H1 (cell line): ENCODE results near the gene SLC1A2. TPM values are rescaled to one million over a fixed set of nuclear protein-coding genes. Genes with fewer than 3 reads are reported as not detected.

ENCODE experiments used
- CTCF ChIA-PET: fragments of 300-600 bp; sonication (Branson Sonifier 250); formaldehyde crosslinking; loops from one replicate; lab custom pipeline; 2021; ENCODE audit not compliant: partially characterized antibody; lab: Charles Lee
- POLR2A ChIA-PET: fragments of 300-600 bp; sonication (Branson Sonifier 250); formaldehyde crosslinking; loops from one replicate; lab custom pipeline; 2021; ENCODE audit warnings: inconsistent platforms; ENCODE audit not compliant: partially characterized antibody; lab: Charles Lee
- DNase-seq, 2 experiments: peaks; one replicate each; pipeline versions ENCODE4 v3.0.0 to v3.0.0-alpha.2; 2010 to 2022; ENCODE audit warnings: low spot score in 2 of 2, low read depth in 1 of 2, mixed read lengths in 1 of 2
- FAIRE-seq: peaks from 2 replicates; lab custom pipeline; 2011; peaks lifted over from hg19 to GRCh38; lab: Jason Lieb, UNC
- H2AFZ ChIP-seq: 2 replicates; pipeline ENCODE4 v1.8.1; 2012; ENCODE audit warnings: low read length, inconsistent platforms
- H2AK5ac ChIP-seq: 2 replicates; pipeline ENCODE4 v1.6.1; 2013; ENCODE audit warnings: low read depth, low read length
- H2BK120ac ChIP-seq: replicated peaks from 2 replicates; pipeline ENCODE3; 2013; ENCODE audit warnings: low read depth, low read length, inconsistent platforms
- H2BK12ac ChIP-seq: 2 replicates; pipeline ENCODE4 v1.6.1; 2013; ENCODE audit warnings: low read depth, low read length
- H2BK15ac ChIP-seq: 2 replicates; pipeline ENCODE4 v1.6.1; 2013; ENCODE audit warnings: low read length
- H2BK20ac ChIP-seq: 2 replicates; pipeline ENCODE4 v1.6.1; 2013; ENCODE audit warnings: low read length
- H2BK5ac ChIP-seq: 2 replicates; pipeline ENCODE4 v1.6.1; 2013; ENCODE audit warnings: low read depth, low read length
- H3K14ac ChIP-seq: 2 replicates; pipeline ENCODE4 v1.6.1; 2013; ENCODE audit warnings: inconsistent platforms; ENCODE audit not compliant: insufficient read length
- H3K18ac ChIP-seq: 2 replicates; pipeline ENCODE4 v1.6.1; 2013; ENCODE audit warnings: low read length; ENCODE audit errors: extremely low read depth
- H3K23ac ChIP-seq: 2 replicates; pipeline ENCODE4 v1.6.1; 2013; ENCODE audit warnings: inconsistent platforms; ENCODE audit not compliant: insufficient read length
- H3K23me2 ChIP-seq: 2 replicates; pipeline ENCODE4 v1.6.1; 2013; ENCODE audit warnings: low read depth, low read length
- H3K27ac ChIP-seq: 2 replicates; pipeline ENCODE4 v1.6.1; 2011; ENCODE audit warnings: low read depth, low read length, inconsistent platforms
- H3K27me3 ChIP-seq, 4 experiments: replicated peaks in 1 of 4; 1 replicate in 1 of 4; 2 replicates in 3 of 4; pipeline versions ENCODE4 v1.6.1 to v1.8.1; 2011 to 2013; ENCODE audit warnings: low read length in 3 of 4, mild to moderate bottlenecking in 3 of 4, inconsistent platforms in 2 of 4, mixed read lengths in 2 of 4, moderate library complexity in 1 of 4; ENCODE audit not compliant: control insufficient read depth in 3 of 4, insufficient read depth in 3 of 4; ENCODE audit errors: extremely low read depth in 1 of 4
- H3K36me3 ChIP-seq, 4 experiments: 2 replicates each; pipeline versions ENCODE4 v1.6.1 to v1.8.1; 2011 to 2013; ENCODE audit warnings: mild to moderate bottlenecking in 4 of 4, low read length in 3 of 4, moderate library complexity in 2 of 4, control low read depth in 1 of 4, inconsistent platforms in 1 of 4; ENCODE audit not compliant: insufficient read depth in 4 of 4, control insufficient read depth in 2 of 4
- H3K4ac ChIP-seq: replicated peaks from 2 replicates; pipeline ENCODE3; 2013; ENCODE audit warnings: low read length, low read depth, mixed read lengths, inconsistent platforms; ENCODE audit not compliant: insufficient read length
- H3K4me1 ChIP-seq, 4 experiments: replicated peaks in 1 of 4; 1 replicate in 1 of 4; 2 replicates in 3 of 4; pipeline versions ENCODE4 v1.6.1 to v1.8.1; 2011 to 2013; ENCODE audit warnings: low read length in 3 of 4, inconsistent platforms in 2 of 4, mixed read lengths in 1 of 4; ENCODE audit not compliant: insufficient read depth in 4 of 4, control insufficient read depth in 3 of 4
- H3K4me2 ChIP-seq, 2 experiments: 2 replicates each; pipeline versions ENCODE4 v1.6.1 to v1.8.1; 2011 to 2013; ENCODE audit warnings: low read depth in 2 of 2, low read length in 2 of 2, control low read depth in 1 of 2, inconsistent platforms in 1 of 2, mild to moderate bottlenecking in 1 of 2; ENCODE audit not compliant: insufficient read depth in 1 of 2
- H3K4me3 ChIP-seq, 4 experiments: fragments of 200-600, 300-600 bp in 1 of 4; sonication (generic), shearing (Covaris generic), sonication (Bioruptor Twin) in 1 of 4; 2 replicates each; pipeline versions ENCODE4 v1.5.1 to v1.8.1; 2011 to 2016; ENCODE audit warnings: low read length in 4 of 4, low read depth in 3 of 4, control low read depth in 2 of 4, inconsistent platforms in 2 of 4, mild to moderate bottlenecking in 2 of 4, mixed read lengths in 1 of 4, moderate library complexity in 1 of 4; ENCODE audit not compliant: insufficient read depth in 2 of 4; ENCODE audit errors: extremely low read depth in 1 of 4
- H3K56ac ChIP-seq: replicated peaks from 2 replicates; pipeline ENCODE3; 2013; ENCODE audit warnings: low read depth, mild to moderate bottlenecking, mixed read lengths, low read length, inconsistent platforms; ENCODE audit not compliant: insufficient read length
- H3K79me1 ChIP-seq: 2 replicates; pipeline ENCODE4 v1.6.1; 2013; ENCODE audit warnings: low read depth, low read length, control low read depth
- H3K79me2 ChIP-seq, 2 experiments: 2 replicates each; pipeline versions ENCODE4 v1.6.1 to v1.8.1; 2012 to 2013; ENCODE audit warnings: low read length in 2 of 2, mild to moderate bottlenecking in 2 of 2, inconsistent platforms in 1 of 2; ENCODE audit not compliant: insufficient read depth in 2 of 2, control insufficient read depth in 1 of 2
- H3K9ac ChIP-seq, 4 experiments: replicated peaks in 1 of 4; 1 replicate in 1 of 4; 2 replicates in 3 of 4; pipeline versions ENCODE4 v1.6.1 to v1.8.1; 2011 to 2013; ENCODE audit warnings: low read depth in 3 of 4, low read length in 3 of 4, control low read depth in 2 of 4, mild to moderate bottlenecking in 2 of 4, moderate library complexity in 2 of 4, inconsistent platforms in 1 of 4; ENCODE audit errors: extremely low read depth in 1 of 4
- H3K9me3 ChIP-seq, 2 experiments: 2 replicates each; pipeline versions ENCODE4 v1.6.1 to v1.8.1; 2012 to 2013; ENCODE audit warnings: mild to moderate bottlenecking in 2 of 2, moderate library complexity in 2 of 2, control low read depth in 1 of 2, inconsistent platforms in 1 of 2, low read depth in 1 of 2, low read length in 1 of 2, mixed read lengths in 1 of 2; ENCODE audit not compliant: insufficient read depth in 2 of 2
- H4K20me1 ChIP-seq, 2 experiments: replicated peaks in 1 of 2; 2 replicates each; pipeline versions ENCODE3 to v1.8.1; 2011 to 2013; ENCODE audit warnings: inconsistent platforms in 2 of 2, low read length in 2 of 2, mild to moderate bottlenecking in 1 of 2; ENCODE audit not compliant: insufficient read depth in 2 of 2, control insufficient read depth in 1 of 2
- H4K5ac ChIP-seq: 2 replicates; pipeline ENCODE4 v1.6.1; 2013; ENCODE audit warnings: low read length, low read depth, mixed read lengths, inconsistent platforms; ENCODE audit not compliant: insufficient read length
- H4K8ac ChIP-seq: 2 replicates; pipeline ENCODE4 v1.8.0; 2013; ENCODE audit warnings: mild to moderate bottlenecking, moderate library complexity, low read length, inconsistent platforms; ENCODE audit not compliant: insufficient read depth; ENCODE audit errors: extremely low read depth
- H4K91ac ChIP-seq: replicated peaks from 2 replicates; pipeline ENCODE3; 2013; ENCODE audit warnings: low read length, mixed read lengths, inconsistent platforms; ENCODE audit not compliant: insufficient read length
- ATF2 ChIP-seq: IDR thresholded peaks from 2 replicates; pipeline ENCODE4 v1.6.1; 2012; ENCODE audit warnings: low read length, inconsistent platforms
- CBX5 ChIP-seq: fragments of 300-800, 300-1000 bp; sonication (generic); IDR thresholded peaks from 2 replicates; pipeline ENCODE4 v1.7.1; 2016; ENCODE audit warnings: antibody characterized with exemption, low read length, low read depth
- E2F6 ChIP-seq: IDR thresholded peaks from 2 replicates; pipeline ENCODE4 v1.6.1; 2012; ENCODE audit warnings: inconsistent platforms
- MAX ChIP-seq: IDR thresholded peaks from 2 replicates; pipeline ENCODE4 v1.6.1; 2012; ENCODE audit warnings: inconsistent platforms
- NANOG ChIP-seq: IDR thresholded peaks from 2 replicates; pipeline ENCODE4 v1.6.1; 2011; ENCODE audit warnings: low read length, low read depth, mild to moderate bottlenecking, inconsistent platforms; ENCODE audit not compliant: insufficient read depth, poor library complexity, severe bottlenecking
- RAD21 ChIP-seq, 2 experiments: IDR thresholded peaks in 1 of 2; conservative IDR thresholded peaks in 1 of 2; 2 replicates each; pipeline ENCODE4 v1.6.1; 2011; ENCODE audit warnings: low read depth in 2 of 2, low read length in 2 of 2, improper control_type of control experiment in 1 of 2, inconsistent platforms in 1 of 2, mild to moderate bottlenecking in 1 of 2, moderate library complexity in 1 of 2
- SIX5 ChIP-seq: IDR thresholded peaks from 2 replicates; pipeline ENCODE4 v1.6.1; 2011; ENCODE audit warnings: mild to moderate bottlenecking, low read depth, low read length
- SP4 ChIP-seq: IDR thresholded peaks from 2 replicates; pipeline ENCODE4 v1.6.1; 2012; ENCODE audit warnings: low read length, inconsistent platforms
- ZNF274 ChIP-seq: IDR thresholded peaks from 2 replicates; pipeline ENCODE4 v1.7.0; 2012; ENCODE audit warnings: low read length, borderline replicate concordance; ENCODE audit errors: extremely low read depth
- WGBS, 2 experiments: shearing (Covaris generic) in 1 of 2; methylation state at CpG; one replicate each; pipeline versions ENCODE4 v1.1.6 to v1.1.7; 2013 to 2015; ENCODE audit warnings: low lambda C conversion rate in 2 of 2, mixed read lengths in 2 of 2, inconsistent platforms in 1 of 2, low coverage in 1 of 2, missing lambda C conversion rate in 1 of 2; ENCODE audit not compliant: insufficient replicate concordance in 2 of 2, insufficient coverage in 1 of 2, insufficient read length in 1 of 2; ENCODE audit errors: extremely low coverage in 1 of 2, missing lambda C conversion rate in 1 of 2; 5-methylcytosine and 5-hydroxymethylcytosine counted together
- polyA plus RNA-seq, 7 experiments: library from polyadenylated mRNA; depleted of rRNA in 3 of 7; stranded (reverse) in 5 of 7; unstranded in 2 of 7; fragments of >200 nt in 5 of 7; fragments of 200-250 nt in 2 of 7; gene quantifications; 1 replicate in 5 of 7; 2 replicates in 1 of 7; 4 replicates in 1 of 7; pipeline versions ENCODE4 v1.2.1 to v1.2.3, GENCODE V29; 2011 to 2013; ENCODE audit warnings: missing spikeins in 2 of 7, mixed read lengths in 2 of 7
- total RNA-seq: library from RNA; stranded (reverse); fragmentation: NEBNext Ultra II Directional; extraction: Animal tissue kit (Norgen Biotek cat#: 25700); gene quantifications from 2 replicates; pipeline ENCODE4 v1.2.1, GENCODE V29; 2021

Gene SLC1A2
- total and polyA plus RNA-seq, 2 of the 8 experiments (the other 6 are each of a cell fraction or from before 2014, with no cell fraction given): 0.57 to 1.2 TPM

- no peak overlapping the region for H3K27ac ChIP-seq
- no peak overlapping the region for H3K4ac ChIP-seq
- H4K91ac ChIP-seq: no peak overlapping the region
- FAIRE-seq: no peak
- H3K36me3 ChIP-seq: no peaks in the 10 kb centered on the region
- H4K20me1 ChIP-seq: no peaks in the 10 kb centered on the region
- H4K8ac ChIP-seq: no peak overlapping the region
- DNase-seq: no peak
- H3K27me3 ChIP-seq: peaks cover 0 to 3% (median 0%) of the 10 kb centered on the region in 4 experiments; a peak in 1 of 7 replicates
- no peak overlapping the region for H2AFZ ChIP-seq
- no peak overlapping the region for H2AK5ac ChIP-seq
- H2BK120ac ChIP-seq: no peak overlapping the region
- ChIA-PET POLR2A (no interaction called here), CTCF (interaction anchor here (0.7 to 1.1 kb wide), 2 partner anchors 26 to 44 kb away, joined by 3 read pairs; no protein-coding TSS in a partner anchor)
- H3K9me3 ChIP-seq: no peaks in the 10 kb centered on the region
- H3K18ac ChIP-seq: no peak overlapping the region
- H3K79me2 ChIP-seq: no peaks in the 10 kb centered on the region
- H2BK5ac ChIP-seq: no peak overlapping the region
- WGBS, 2 experiments: 90% methylated on average over 3 of the region's 3 CpGs; no CpG with 5 or more reads in 1 of the 2 experiments
- no peak overlapping the region for H2BK20ac ChIP-seq
- H2BK15ac ChIP-seq: no peak overlapping the region
- H3K14ac ChIP-seq: no peak overlapping the region
- H3K23me2 ChIP-seq: no peaks in the 10 kb centered on the region
- H3K79me1 ChIP-seq: no peaks in the 10 kb centered on the region
- H3K4me3 ChIP-seq: no peak overlapping the region
- no peak overlapping the region for H3K9ac ChIP-seq
- no peak overlapping the region for H3K4me2 ChIP-seq
- no peak overlapping the region for H3K23ac ChIP-seq
- no peak overlapping the region for H3K56ac ChIP-seq
- peaks cover 0 to 5% (median 1%) of the 10 kb centered on the region in 4 experiments; a peak in 2 of 7 replicates for H3K4me1 ChIP-seq
- H4K5ac ChIP-seq: no peak overlapping the region
- H2BK12ac ChIP-seq: no peak overlapping the region
- TF ChIP-seq CBX5: no peak
- TF ChIP-seq ATF2: no peak
- TF ChIP-seq ZNF274: no peak
- TF ChIP-seq RAD21 (IDR thresholded peaks at IDR 0.05 in 1 of 2, conservative IDR thresholded peaks at IDR 0.05 in 1 of 2; ENCODE audit: low read depth in 2 of 2, low read length in 2 of 2): no peak
- TF ChIP-seq SP4: no peak
- no peak for TF ChIP-seq E2F6
- no peak for TF ChIP-seq MAX
- TF ChIP-seq SIX5: no peak
- no peak for TF ChIP-seq NANOG
These were observed 39.5 kb upstream of the SLC1A2 start for GRCh38 chr11:35458846-35459245.
